Nephron (organoid): ENCODE results near the gene GPR15LG.

ENCODE experiments used
- H3K27ac Mint-ChIP-seq, 3 experiments: 2 replicates each; pipeline ENCODE4 v1.8.0; 2020; ENCODE audit warnings: mixed read lengths in 3 of 3, mild to moderate bottlenecking in 2 of 3, moderate library complexity in 1 of 3
- H3K27me3 Mint-ChIP-seq: 2 replicates; pipeline ENCODE4 v1.8.0; 2021; ENCODE audit warnings: low read depth, mild to moderate bottlenecking, moderate library complexity, mixed read lengths
- H3K36me3 Mint-ChIP-seq: 2 replicates; pipeline ENCODE4 v1.8.0; 2020; ENCODE audit warnings: low read depth, mixed read lengths
- H3K4me1 Mint-ChIP-seq: 2 replicates; pipeline ENCODE4 v1.8.0; 2020; ENCODE audit warnings: mixed read lengths
- H3K4me3 Mint-ChIP-seq, 3 experiments: 2 replicates each; pipeline ENCODE4 v1.8.0; 2020; ENCODE audit warnings: mild to moderate bottlenecking in 3 of 3, mixed read lengths in 3 of 3, moderate library complexity in 2 of 3
- H3K9me3 Mint-ChIP-seq: 2 replicates; pipeline ENCODE4 v1.8.0; 2020; ENCODE audit warnings: mixed read lengths
- TF ChIP-seq, protein P1 (sequence below), 3 experiments: fragments of 200-600 bp; sonication (generic); IDR thresholded peaks; one replicate each; pipeline ENCODE4 v1.5.0; 2021; ENCODE audit warnings: antibody characterized with exemption in 3 of 3; ENCODE audit not compliant: unreplicated experiment in 3 of 3

The GPR15LG gene

DNA sequence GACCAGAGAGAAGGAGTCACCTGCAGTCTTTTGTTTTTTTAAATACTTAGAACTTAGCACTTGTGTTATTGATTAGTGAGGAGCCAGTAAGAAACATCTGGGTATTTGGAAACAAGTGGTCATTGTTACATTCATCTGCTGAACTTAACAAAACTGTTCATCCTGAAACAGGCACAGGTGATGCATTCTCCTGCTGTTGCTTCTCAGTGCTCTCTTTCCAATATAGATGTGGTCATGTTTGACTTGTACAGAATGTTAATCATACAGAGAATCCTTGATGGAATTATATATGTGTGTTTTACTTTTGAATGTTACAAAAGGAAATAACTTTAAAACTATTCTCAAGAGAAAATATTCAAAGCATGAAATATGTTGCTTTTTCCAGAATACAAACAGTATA lies 20.8 kb upstream of the GPR15LG start:
- peaks cover 56% of the 10 kb centered on the region for H3K36me3 Mint-ChIP-seq
- no peaks in the 10 kb centered on the region for H3K9me3 Mint-ChIP-seq
- H3K27ac Mint-ChIP-seq: no peak overlapping the region
- H3K4me1 Mint-ChIP-seq: no peaks in the 10 kb centered on the region
- H3K27me3 Mint-ChIP-seq: peaks cover 2% of the 10 kb centered on the region
- no peak overlapping the region for H3K4me3 Mint-ChIP-seq
- TF ChIP-seq, protein P1, sequence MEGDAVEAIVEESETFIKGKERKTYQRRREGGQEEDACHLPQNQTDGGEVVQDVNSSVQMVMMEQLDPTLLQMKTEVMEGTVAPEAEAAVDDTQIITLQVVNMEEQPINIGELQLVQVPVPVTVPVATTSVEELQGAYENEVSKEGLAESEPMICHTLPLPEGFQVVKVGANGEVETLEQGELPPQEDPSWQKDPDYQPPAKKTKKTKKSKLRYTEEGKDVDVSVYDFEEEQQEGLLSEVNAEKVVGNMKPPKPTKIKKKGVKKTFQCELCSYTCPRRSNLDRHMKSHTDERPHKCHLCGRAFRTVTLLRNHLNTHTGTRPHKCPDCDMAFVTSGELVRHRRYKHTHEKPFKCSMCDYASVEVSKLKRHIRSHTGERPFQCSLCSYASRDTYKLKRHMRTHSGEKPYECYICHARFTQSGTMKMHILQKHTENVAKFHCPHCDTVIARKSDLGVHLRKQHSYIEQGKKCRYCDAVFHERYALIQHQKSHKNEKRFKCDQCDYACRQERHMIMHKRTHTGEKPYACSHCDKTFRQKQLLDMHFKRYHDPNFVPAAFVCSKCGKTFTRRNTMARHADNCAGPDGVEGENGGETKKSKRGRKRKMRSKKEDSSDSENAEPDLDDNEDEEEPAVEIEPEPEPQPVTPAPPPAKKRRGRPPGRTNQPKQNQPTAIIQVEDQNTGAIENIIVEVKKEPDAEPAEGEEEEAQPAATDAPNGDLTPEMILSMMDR (IDR thresholded peaks at IDR 0.05; ENCODE audit: unreplicated experiment in 3 of 3): no peak

DNA sequence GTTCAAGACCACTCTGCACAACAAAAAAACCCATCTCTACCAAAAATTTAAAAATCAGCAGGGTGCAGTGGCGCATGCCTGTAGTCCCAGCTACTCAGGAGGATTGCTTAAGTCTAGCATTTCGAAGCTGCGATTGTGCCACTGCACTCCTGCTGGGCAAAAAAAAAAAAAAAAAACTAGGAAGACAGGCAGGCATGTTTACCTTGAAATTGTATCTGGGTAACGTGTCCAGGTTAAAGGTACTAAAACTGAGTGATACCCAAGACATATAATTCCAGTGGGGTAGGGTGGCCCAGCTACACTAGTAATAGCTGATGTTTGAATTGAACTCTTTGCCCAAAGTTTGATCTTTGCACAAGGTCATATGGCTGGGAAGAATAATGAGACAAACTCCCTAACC lies 18.1 kb upstream of the GPR15LG start:
- TF ChIP-seq, protein P1 (IDR thresholded peaks at IDR 0.05; ENCODE audit: unreplicated experiment in 3 of 3): no peak
- no peak overlapping the region for H3K27ac Mint-ChIP-seq
- peaks cover 9% of the 10 kb centered on the region for H3K4me1 Mint-ChIP-seq
- H3K4me3 Mint-ChIP-seq: no peak overlapping the region
- peaks cover 9% of the 10 kb centered on the region for H3K27me3 Mint-ChIP-seq
- no peaks in the 10 kb centered on the region for H3K9me3 Mint-ChIP-seq
- peaks cover 37% of the 10 kb centered on the region for H3K36me3 Mint-ChIP-seq

DNA sequence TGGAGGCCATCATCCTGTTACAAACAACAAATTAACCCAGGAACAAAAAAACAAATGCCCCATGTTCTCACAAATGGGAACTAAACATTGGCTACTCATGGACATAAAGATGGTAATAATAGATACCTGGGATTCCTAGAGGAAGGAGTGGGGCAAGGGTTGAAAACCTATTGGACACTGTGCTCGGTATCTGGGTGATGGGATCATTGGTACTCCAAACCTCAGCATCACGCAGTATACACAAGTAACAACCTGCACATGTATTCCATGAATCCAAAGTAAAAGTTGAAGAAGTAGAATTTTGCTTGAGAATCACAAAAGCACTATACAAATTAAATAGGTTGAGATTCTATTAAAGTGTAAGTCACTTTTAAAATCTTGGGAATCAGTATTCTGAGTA lies 17.6 kb upstream of the GPR15LG start:
- Mint-ChIP-seq H3K4me3 (no peak overlapping the region), H3K4me1 (peaks cover 10% of the 10 kb centered on the region), H3K27ac (no peak overlapping the region), H3K9me3 (no peaks in the 10 kb centered on the region), H3K36me3 (peaks cover 32% of the 10 kb centered on the region), H3K27me3 (peaks cover 9% of the 10 kb centered on the region)
- TF ChIP-seq, protein P1 (IDR thresholded peaks at IDR 0.05; ENCODE audit: unreplicated experiment in 3 of 3): no peak

DNA sequence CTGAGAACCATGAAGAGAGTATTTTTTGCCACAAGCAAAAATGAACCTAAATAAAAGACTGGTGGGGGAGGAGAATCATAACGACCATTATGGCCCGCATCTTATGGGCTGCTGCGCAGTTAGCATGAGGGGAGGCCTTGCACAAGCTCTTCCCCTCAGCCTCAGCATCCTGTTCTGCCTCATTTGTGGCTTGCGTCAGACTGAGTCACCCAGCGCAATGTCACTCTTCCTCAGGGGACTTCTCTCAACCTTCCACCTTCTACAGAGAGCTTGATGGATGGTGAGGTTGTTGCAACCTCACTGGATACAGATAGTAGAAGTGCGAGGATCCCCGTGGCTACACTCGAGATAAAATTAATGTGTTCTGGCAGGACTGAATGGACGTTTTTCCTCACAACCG lies 16.8 kb upstream of the GPR15LG start:
- Mint-ChIP-seq H3K36me3 (peaks cover 29% of the 10 kb centered on the region), H3K27me3 (peaks cover 10% of the 10 kb centered on the region), H3K9me3 (no peaks in the 10 kb centered on the region), H3K4me1 (peaks cover 10% of the 10 kb centered on the region), H3K4me3 (no peak overlapping the region), H3K27ac (no peak overlapping the region)
- TF ChIP-seq, protein P1 (IDR thresholded peaks at IDR 0.05; ENCODE audit: unreplicated experiment in 3 of 3): no peak

DNA sequence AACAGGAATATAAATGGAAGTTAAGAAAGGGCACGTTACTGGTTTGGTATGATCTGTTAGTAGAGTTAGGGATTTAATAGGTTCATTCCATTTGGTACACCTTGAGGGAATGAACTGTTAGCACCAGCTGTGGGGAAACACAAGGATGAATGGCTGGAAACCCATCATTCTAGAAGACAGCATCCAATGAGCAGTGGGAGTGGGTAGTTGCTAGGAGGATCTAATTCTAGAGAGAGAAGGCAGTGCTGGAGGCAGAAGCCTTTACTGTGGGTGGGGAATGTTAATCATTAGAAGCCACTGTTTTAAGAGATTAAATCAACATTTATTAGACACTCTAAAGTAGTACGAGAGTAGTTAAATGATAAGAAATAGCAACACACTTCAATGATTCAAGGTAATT lies 15.5 kb upstream of the GPR15LG start:
- Mint-ChIP-seq H3K36me3 (peaks cover 18% of the 10 kb centered on the region), H3K27me3 (peaks cover 13% of the 10 kb centered on the region), H3K27ac (no peak overlapping the region), H3K4me1 (peaks cover 10% of the 10 kb centered on the region), H3K9me3 (no peaks in the 10 kb centered on the region), H3K4me3 (no peak overlapping the region)
- TF ChIP-seq, protein P1 (IDR thresholded peaks at IDR 0.05; ENCODE audit: unreplicated experiment in 3 of 3): no peak

DNA sequence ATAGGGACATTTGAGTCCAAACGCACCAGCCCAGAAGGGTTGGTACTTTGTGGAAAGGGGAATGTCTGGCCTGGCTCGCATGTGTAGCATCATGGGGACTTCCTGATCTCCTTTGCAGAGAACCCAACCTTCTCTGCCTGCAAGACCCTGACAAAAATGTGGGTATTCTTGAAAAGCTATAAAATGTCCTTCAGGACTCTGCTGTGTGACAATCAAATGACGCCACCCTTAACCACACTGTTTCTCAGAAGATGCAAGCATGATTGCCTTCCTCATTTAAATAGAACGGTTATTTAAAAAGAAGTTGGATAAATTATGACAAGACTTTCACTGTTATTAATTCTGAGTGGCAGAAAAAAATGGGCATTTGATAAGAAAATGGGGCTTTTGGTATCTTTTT lies 15.1 kb upstream of the GPR15LG start:
- peaks cover 13% of the 10 kb centered on the region for H3K27me3 Mint-ChIP-seq
- H3K36me3 Mint-ChIP-seq: peaks cover 14% of the 10 kb centered on the region
- no peak overlapping the region for H3K27ac Mint-ChIP-seq
- no peak overlapping the region for H3K4me3 Mint-ChIP-seq
- no peaks in the 10 kb centered on the region for H3K9me3 Mint-ChIP-seq
- TF ChIP-seq, protein P1 (IDR thresholded peaks at IDR 0.05; ENCODE audit: unreplicated experiment in 3 of 3): no peak
- peaks cover 10% of the 10 kb centered on the region for H3K4me1 Mint-ChIP-seq
